IPS-18c (cell line): ENCODE results near the gene ST8SIA1.
A peak's percentile ranks its signal among the peaks of the same experiment; 100 is the strongest.
"Not testable (repeated sequence)": the region's sequence is repeated elsewhere in the genome, so short reads cannot be mapped to it uniquely, and the experiment has no call there.

Experiments
- H3K4me3 ChIP-seq: 2 replicates; pipeline ENCODE4 v1.7.0; 2013; ENCODE audit warnings: low read depth, mild to moderate bottlenecking, low read length, moderate library complexity; ENCODE audit not compliant: insufficient read depth
- H3K9me3 ChIP-seq: one replicate; pipeline ENCODE4 v1.6.1; 2013; ENCODE audit warnings: mild to moderate bottlenecking, low read length, moderate library complexity; ENCODE audit not compliant: control insufficient read depth, insufficient read depth

The ST8SIA1 gene

GRCh38 chr12:22334410-22335100 lies at the start of gene ST8SIA1:
Gene ST8SIA1, minus strand, starts transcription at chr12:22334707. Its CDS starts 475 bp downstream, at chr12:22334232.
- Histone ChIP-seq H3K4me3 (peak within 1 kb of the TSS; percentile 68), H3K9me3 (no peaks in the 10 kb centered on the region)

- Histone ChIP-seq H3K4me3 (no peak overlapping the region), H3K9me3 (no peaks in the 10 kb centered on the region)
Measured at GRCh38 chr12:22380031-22380430, 45.5 kb upstream of the ST8SIA1 start.

- no peak overlapping the region for H3K4me3 ChIP-seq
- H3K9me3 ChIP-seq: no peaks in the 10 kb centered on the region
Measured at GRCh38 chr12:22377731-22378496, 43.4 kb upstream of the ST8SIA1 start.

- H3K4me3 ChIP-seq, H3K9me3 ChIP-seq: not testable (repeated sequence)
Measured at GRCh38 chr12:22376596-22377150, 42.2 kb upstream of the ST8SIA1 start.

- Histone ChIP-seq H3K9me3 (no peaks in the 10 kb centered on the region), H3K4me3 (no peak overlapping the region)
Measured at GRCh38 chr12:22374508-22374907, 40.0 kb upstream of the ST8SIA1 start.

GRCh38 chr12:22372277-22372837 lies 37.9 kb upstream of the ST8SIA1 start:
- Histone ChIP-seq H3K4me3 (no peak overlapping the region), H3K9me3 (no peaks in the 10 kb centered on the region)

- Histone ChIP-seq H3K9me3 (no peaks in the 10 kb centered on the region), H3K4me3 (no peak overlapping the region)
Measured at GRCh38 chr12:22366181-22366580, 31.7 kb upstream of the ST8SIA1 start.

GRCh38 chr12:22361785-22362184 lies 27.3 kb upstream of the ST8SIA1 start:
- H3K4me3 ChIP-seq: no peak overlapping the region
- no peaks in the 10 kb centered on the region for H3K9me3 ChIP-seq

- Histone ChIP-seq H3K4me3 (no peak overlapping the region), H3K9me3 (no peaks in the 10 kb centered on the region)
Measured at GRCh38 chr12:22360774-22361173, 26.3 kb upstream of the ST8SIA1 start.

- Histone ChIP-seq H3K9me3 (no peaks in the 10 kb centered on the region), H3K4me3 (no peak overlapping the region)
Measured at GRCh38 chr12:22357531-22357930, 23.0 kb upstream of the ST8SIA1 start.

GRCh38 chr12:22356231-22356630 lies 21.7 kb upstream of the ST8SIA1 start:
- no peaks in the 10 kb centered on the region for H3K9me3 ChIP-seq
- H3K4me3 ChIP-seq: no peak overlapping the region

- Histone ChIP-seq H3K9me3 (no peaks in the 10 kb centered on the region), H3K4me3 (no peak overlapping the region)
Measured at GRCh38 chr12:22355011-22355580, 20.6 kb upstream of the ST8SIA1 start.

- Histone ChIP-seq H3K4me3 (no peak overlapping the region), H3K9me3 (no peaks in the 10 kb centered on the region)
Measured at GRCh38 chr12:22353615-22354325, 19.3 kb upstream of the ST8SIA1 start.

- Histone ChIP-seq H3K9me3 (no peaks in the 10 kb centered on the region), H3K4me3 (no peak overlapping the region)
Measured at GRCh38 chr12:22350886-22351285, 16.4 kb upstream of the ST8SIA1 start.

GRCh38 chr12:22348208-22348607 lies 13.7 kb upstream of the ST8SIA1 start:
- Histone ChIP-seq H3K9me3 (no peaks in the 10 kb centered on the region), H3K4me3 (no peak overlapping the region)

- H3K4me3 ChIP-seq: no peak overlapping the region
- H3K9me3 ChIP-seq: no peaks in the 10 kb centered on the region
Measured at GRCh38 chr12:22340143-22340542, 5.6 kb upstream of the ST8SIA1 start.

GRCh38 chr12:22339691-22340090 lies 5.2 kb upstream of the ST8SIA1 start:
- no peak overlapping the region for H3K4me3 ChIP-seq

More at GRCh38 chr12:22339691-22340090, 5.2 kb upstream of the ST8SIA1 start:
- no peaks in the 10 kb centered on the region for H3K9me3 ChIP-seq
